ENCODE measurements around the gene DERL2. TPM values are rescaled to one million over a fixed set of nuclear protein-coding genes. Genes with fewer than 3 reads are reported as not detected.

DERL2 gene
- total RNA-seq, 1 donor from 2014 or later, result 59.3 TPM

GRCh38 chr17:5509482-5509881, 23.5 kb upstream of the DERL2 start:
- Histone ChIP-seq H3K27ac (no peak overlapping the region), H3K4me3 (no peak overlapping the region), H3K4me1 (no peaks in the 10 kb centered on the region), H3K9me3 (no peaks in the 10 kb centered on the region), H3K27me3 (ENCODE audit: low read depth) (no peaks in the 10 kb centered on the region), H3K36me3 (peaks cover 23% of the 10 kb centered on the region)
- ATAC-seq, result no peak
- no peak for TF ChIP-seq CTCF (IDR thresholded peaks at IDR 0.05)
- no peak for DNase-seq
- intact Hi-C loops (cut with DNase I), result no loop called here

GRCh38 chr17:5508810-5509209, 22.8 kb upstream of the DERL2 start:
- Histone ChIP-seq H3K9me3 (no peaks in the 10 kb centered on the region), H3K36me3 (peaks cover 16% of the 10 kb centered on the region), H3K27me3 (ENCODE audit: low read depth) (no peaks in the 10 kb centered on the region), H3K4me1 (no peaks in the 10 kb centered on the region), H3K4me3 (no peak overlapping the region), H3K27ac (no peak overlapping the region)
- no peak for TF ChIP-seq CTCF (IDR thresholded peaks at IDR 0.05)
- intact Hi-C loops (cut with DNase I), result no loop called here
- DNase-seq, result no peak
- no peak for ATAC-seq

- Histone ChIP-seq H3K4me3 (no peak overlapping the region), H3K27ac (no peak overlapping the region), H3K36me3 (peaks cover 8% of the 10 kb centered on the region), H3K9me3 (no peaks in the 10 kb centered on the region), H3K4me1 (no peaks in the 10 kb centered on the region), H3K27me3 (ENCODE audit: low read depth) (no peaks in the 10 kb centered on the region)
- intact Hi-C loops (cut with DNase I), result no loop called here
- no peak for TF ChIP-seq CTCF (IDR thresholded peaks at IDR 0.05)
- ATAC-seq, result no peak
- no peak for DNase-seq
These were observed 20.3 kb upstream of the DERL2 start for GRCh38 chr17:5506307-5506706.

GRCh38 chr17:5502552-5502951, 16.6 kb upstream of the DERL2 start:
- H3K4me3 ChIP-seq, result no peak overlapping the region
- H3K4me1 ChIP-seq, result peaks cover 14% of the 10 kb centered on the region
- H3K36me3 ChIP-seq, result peaks cover 11% of the 10 kb centered on the region
- no peak for DNase-seq
- no peak for TF ChIP-seq CTCF (IDR thresholded peaks at IDR 0.05)
- no peak overlapping the region for H3K27ac ChIP-seq
- no peak for ATAC-seq
- H3K9me3 ChIP-seq, result no peaks in the 10 kb centered on the region
- H3K27me3 ChIP-seq (ENCODE audit: low read depth), result peaks cover 12% of the 10 kb centered on the region
- intact Hi-C loops (cut with DNase I), result no loop called here

GRCh38 chr17:5501685-5502084, 15.7 kb upstream of the DERL2 start:
- Histone ChIP-seq H3K27ac (no peak overlapping the region), H3K4me3 (no peak overlapping the region), H3K36me3 (peaks cover 11% of the 10 kb centered on the region), H3K27me3 (ENCODE audit: low read depth) (peaks cover 12% of the 10 kb centered on the region), H3K4me1 (peaks cover 14% of the 10 kb centered on the region), H3K9me3 (no peaks in the 10 kb centered on the region)
- DNase-seq, result no peak
- TF ChIP-seq CTCF (IDR thresholded peaks at IDR 0.05), result no peak
- ATAC-seq, result no peak
- intact Hi-C loops (cut with DNase I), result no loop called here

All from lower lobe of right lung (tissue), 2 donors.